Fibroblast of the aortic adventitia (primary cell): ENCODE measurements around the gene ZFAND2B. TPM values are rescaled to one million over a fixed set of nuclear protein-coding genes. Genes with fewer than 3 reads are reported as not detected.

Experiments used
- DNase-seq: peaks from one replicate; pipeline ENCODE4 v3.0.0-alpha.2; 2010; ENCODE audit warnings: low read depth
- H3K4me3 ChIP-seq: 2 replicates; pipeline ENCODE4 v1.5.1; 2011; ENCODE audit warnings: low read depth, mild to moderate bottlenecking, control low read depth, low read length, moderate library complexity
- CTCF ChIP-seq: IDR thresholded peaks from 2 replicates; pipeline ENCODE4 v1.5.1; 2011; ENCODE audit warnings: mild to moderate bottlenecking, low read length, control low read depth, inconsistent platforms; ENCODE audit not compliant: insufficient read depth
- total RNA-seq: library from RNA; depleted of rRNA; stranded (reverse); fragments of >200 nt; gene quantifications from 2 replicates; pipeline ENCODE4 v1.2.3, GENCODE V29; 2012; ENCODE audit warnings: low replicate concordance

The ZFAND2B gene
- total RNA-seq, 1 donor: 27.2 TPM

DNA sequence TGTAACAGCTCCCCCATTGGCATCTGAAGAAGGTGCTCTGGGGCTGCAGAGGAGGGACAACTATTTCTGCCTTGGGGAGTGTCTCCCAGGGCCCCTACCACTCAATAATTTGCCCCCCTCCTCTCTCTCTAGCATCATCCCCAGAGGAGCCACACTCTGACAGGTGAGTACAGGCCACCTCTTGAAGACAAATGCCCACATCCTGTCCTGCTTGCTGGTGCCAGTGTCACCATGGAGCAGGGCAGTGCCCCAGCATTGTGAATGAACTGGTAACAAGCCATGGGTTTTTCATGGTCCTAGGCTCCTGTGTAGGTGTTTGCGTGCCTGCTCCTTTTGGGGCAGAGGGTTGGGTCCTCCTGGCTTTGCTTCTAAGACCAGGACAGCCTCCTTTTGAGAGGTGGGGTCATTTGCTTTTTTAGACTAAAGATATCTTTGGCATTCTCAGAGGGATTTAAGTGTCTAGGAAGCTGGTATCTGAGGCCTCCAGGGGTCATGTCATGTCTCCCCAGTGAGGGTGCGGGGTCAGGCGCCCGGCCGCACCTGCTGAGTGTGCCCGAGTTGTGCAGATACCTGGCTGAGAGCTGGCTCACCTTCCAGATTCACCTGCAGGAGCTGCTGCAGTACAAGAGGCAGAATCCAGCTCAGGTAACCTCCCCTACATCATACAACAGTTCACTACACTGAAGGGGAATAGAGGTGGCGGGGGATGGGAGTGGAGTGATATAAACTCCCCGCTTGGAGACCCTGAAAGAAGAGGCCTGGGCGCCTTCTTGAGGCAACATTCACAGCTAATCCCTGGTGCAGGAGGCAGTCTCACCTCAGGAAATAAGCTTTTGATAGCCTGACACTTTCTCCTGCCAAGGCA, 26.7 kb upstream of the ZFAND2B start:
- no peak for TF ChIP-seq CTCF
- no peak for DNase-seq
- peak overlapping the region; percentile 95 for H3K4me3 ChIP-seq

- no peak for TF ChIP-seq CTCF
- DNase-seq: no peak
- no peak overlapping the region for H3K4me3 ChIP-seq
Observed at GRCh38 chr2:219180961-219181360, 25.6 kb upstream of the ZFAND2B start.

DNA sequence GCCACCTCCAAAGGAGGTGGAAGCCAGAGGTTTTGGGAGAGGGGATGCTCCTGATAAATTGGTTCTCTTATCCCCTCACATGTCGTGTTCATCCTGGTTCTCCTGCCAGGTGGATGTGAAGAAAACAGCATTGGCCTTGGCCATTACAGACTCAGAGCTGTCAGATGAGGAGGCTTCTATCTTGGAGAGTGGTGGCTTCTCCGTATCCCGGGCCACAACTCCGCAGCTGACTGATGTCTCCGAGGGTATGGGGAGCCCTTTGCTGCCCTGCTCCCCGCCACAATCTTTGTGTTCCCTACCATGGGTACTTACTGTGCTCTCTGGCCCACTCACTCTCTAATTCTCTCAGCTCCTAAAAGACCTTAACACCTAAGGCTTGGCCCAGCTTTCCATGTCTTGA, 25.1 kb upstream of the ZFAND2B start:
- no peak overlapping the region for H3K4me3 ChIP-seq
- no peak for TF ChIP-seq CTCF
- no peak for DNase-seq

DNA sequence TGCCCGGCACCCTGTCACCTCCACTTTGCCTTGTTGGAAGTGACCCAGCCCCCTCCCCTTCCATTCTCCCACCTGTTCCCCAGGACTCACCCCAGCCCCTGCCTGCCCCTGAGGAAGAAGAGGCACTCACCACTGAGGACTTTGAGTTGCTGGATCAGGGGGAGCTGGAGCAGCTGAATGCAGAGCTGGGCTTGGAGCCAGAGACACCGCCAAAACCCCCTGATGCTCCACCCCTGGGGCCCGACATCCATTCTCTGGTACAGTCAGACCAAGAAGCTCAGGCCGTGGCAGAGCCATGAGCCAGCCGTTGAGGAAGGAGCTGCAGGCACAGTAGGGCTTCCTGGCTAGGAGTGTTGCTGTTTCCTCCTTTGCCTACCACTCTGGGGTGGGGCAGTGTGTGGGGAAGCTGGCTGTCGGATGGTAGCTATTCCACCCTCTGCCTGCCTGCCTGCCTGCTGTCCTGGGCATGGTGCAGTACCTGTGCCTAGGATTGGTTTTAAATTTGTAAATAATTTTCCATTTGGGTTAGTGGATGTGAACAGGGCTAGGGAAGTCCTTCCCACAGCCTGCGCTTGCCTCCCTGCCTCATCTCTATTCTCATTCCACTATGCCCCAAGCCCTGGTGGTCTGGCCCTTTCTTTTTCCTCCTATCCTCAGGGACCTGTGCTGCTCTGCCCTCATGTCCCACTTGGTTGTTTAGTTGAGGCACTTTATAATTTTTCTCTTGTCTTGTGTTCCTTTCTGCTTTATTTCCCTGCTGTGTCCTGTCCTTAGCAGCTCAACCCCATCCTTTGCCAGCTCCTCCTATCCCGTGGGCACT, 24.0 kb upstream of the ZFAND2B start:
- TF ChIP-seq CTCF: no peak
- H3K4me3 ChIP-seq: no peak overlapping the region
- no peak for DNase-seq

GRCh38 chr2:219183151-219183772, 23.3 kb upstream of the ZFAND2B start:
- TF ChIP-seq CTCF: no peak
- no peak overlapping the region for H3K4me3 ChIP-seq
- no peak for DNase-seq

DNA sequence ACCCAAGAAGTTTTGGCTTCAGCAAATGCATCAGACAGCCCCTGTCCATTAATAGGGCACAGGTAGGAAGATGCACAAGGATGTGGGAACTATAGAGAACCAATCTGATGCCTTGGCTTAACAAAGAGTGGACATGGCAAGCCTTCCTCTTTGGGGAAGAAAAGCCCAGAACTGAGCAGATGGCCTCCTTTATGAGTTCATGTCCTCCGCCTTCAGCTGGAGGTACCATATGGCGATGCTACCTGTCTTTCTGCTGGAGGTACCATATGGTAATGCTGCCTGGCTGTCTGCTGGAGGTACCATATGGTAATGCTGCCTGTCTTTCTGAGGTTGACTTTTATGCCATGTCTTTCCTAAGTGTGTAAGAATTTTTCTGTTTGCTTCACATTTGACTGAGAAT, 22.5 kb upstream of the ZFAND2B start:
- TF ChIP-seq CTCF: no peak
- no peak for DNase-seq

More for the DNA sequence above, 22.5 kb upstream of the ZFAND2B start:
- no peak overlapping the region for H3K4me3 ChIP-seq
